DMS153 treated with DMSO at 0.1 percent for 48 hours (cell line): Measurements from ENCODE around the gene TRAK2.

Experiments used
- DNase-seq: peaks from one replicate; lab custom pipeline; 2025; ENCODE audit not compliant: unreplicated experiment; lab: John Stamatoyannopoulos, UW

The TRAK2 gene

GRCh38 chr2:201361078-201361733 lies 90.1 kb downstream of the TRAK2 start:
- DNase-seq, result no peak

GRCh38 chr2:201360256-201360655 lies 91.0 kb downstream of the TRAK2 start:
- no peak for DNase-seq

- DNase-seq, result no peak
Measured at GRCh38 chr2:201358684-201359083, 92.6 kb downstream of the TRAK2 start.

- peak; percentile 0 for DNase-seq
Measured at GRCh38 chr2:201357221-201357620, 94.0 kb downstream of the TRAK2 start, which contains the start of gene FLACC1. TSS of gene FLACC1 (minus strand) at chr2:201357345. CDS start at chr2:201351404, 5,941 bp downstream.

DNA sequence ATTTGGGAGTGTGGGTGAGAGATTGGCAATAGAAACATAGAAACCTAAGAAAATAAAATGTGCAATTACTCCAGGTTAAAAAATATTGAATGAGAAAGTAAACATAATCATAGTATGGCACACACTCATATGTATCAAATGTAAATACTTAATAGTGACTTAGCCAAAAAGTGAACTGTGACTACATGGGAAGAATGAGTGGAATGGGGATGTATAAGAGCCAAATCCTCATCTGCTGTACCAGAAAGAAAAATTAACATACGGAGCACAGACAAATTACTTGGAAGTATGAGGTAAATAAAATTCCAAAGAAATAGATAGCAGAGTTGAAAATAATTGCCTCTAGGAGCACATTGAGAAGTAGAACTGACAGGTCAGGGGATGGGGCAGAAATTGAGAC lies 98.1 kb downstream of the TRAK2 start:
- no peak for DNase-seq

DNA sequence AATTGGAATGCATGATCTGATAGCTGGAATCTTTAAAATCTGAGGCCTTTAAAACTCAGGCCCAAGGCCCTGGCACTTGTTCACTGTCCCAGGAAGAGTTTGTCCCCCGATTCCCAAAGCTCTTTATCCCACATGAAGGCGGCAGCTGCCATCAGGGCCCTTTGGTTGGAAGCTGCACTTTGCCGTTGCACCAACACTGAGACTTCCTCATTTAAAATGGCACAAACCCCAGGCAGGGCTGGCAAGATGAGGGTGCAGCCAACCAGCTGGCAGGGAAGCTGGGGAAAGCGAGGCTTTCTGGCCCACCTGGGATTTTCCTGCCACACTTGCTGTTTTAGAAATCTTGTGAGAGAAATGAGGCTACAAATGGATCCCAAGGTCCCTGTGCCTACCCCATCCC lies 100.4 kb downstream of the TRAK2 start:
- DNase-seq, result no peak

GRCh38 chr2:201349601-201350000 lies 101.7 kb downstream of the TRAK2 start:
- DNase-seq, result no peak

- DNase-seq, result no peak
Measured at GRCh38 chr2:201348758-201349157, 102.5 kb downstream of the TRAK2 start.

- DNase-seq, result no peak
Measured at GRCh38 chr2:201347138-201347537, 104.1 kb downstream of the TRAK2 start.

DNA sequence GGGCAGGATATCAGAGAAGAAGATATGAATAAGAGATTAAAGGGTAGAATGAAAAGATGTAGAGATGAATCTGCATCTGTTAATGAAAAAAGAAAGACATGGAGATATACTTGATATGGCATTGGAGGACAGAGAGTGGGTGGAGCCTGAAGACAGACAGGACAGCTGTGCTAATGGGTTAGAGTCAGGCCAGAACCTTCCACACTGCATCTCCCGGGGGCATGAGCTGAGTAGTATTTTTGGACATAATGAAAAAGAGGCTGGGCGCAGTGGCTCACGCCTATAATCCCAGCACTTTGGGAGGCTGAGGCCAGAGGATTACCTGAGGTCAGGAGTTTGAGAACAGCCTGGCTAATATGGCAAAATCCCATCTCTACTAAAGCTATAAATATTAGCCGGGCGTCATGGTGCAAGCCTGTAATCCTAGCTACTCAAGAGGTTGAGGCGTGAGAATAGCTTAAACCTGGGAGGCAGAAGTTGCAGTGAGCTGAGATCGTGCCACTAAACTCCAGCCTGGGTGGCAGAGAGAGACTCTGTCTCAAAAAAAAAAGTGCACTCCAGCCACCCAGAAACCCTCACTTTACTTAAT lies 105.5 kb downstream of the TRAK2 start:
- no peak for DNase-seq

DNA sequence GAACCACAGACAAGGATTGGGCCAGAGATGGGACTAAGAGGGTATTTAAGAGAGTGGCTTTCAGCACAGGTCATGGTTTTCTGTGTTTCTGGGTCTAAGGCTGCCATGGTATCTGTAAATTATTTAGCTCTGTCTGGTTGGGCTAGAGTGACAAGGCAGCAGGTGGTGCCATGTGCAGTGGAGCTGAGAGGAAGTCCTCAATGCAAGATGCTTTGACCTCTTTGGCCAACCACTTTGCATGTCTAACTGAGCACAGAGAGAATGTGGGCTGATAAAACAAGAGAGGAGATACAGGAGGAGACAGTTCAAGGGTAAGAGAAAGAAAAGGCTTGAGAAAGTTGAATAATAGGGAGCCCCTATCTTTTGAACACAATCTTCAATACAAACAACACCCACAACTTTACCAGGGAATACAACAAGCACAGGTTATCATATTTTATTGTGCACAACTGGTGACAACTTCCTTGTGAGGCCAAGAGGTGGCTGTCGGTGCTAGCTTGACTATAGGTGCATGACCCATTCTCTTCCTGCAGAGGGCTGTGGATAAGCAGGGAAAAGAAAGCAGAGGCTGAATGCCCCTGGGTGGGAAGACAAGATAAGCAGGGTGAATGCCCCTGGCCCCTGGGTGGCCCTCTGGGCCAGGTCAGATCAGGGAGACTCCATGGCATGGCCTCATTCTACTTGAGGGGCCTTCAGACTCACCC lies 106.4 kb downstream of the TRAK2 start:
- no peak for DNase-seq

GRCh38 chr2:201343559-201343958 lies 107.7 kb downstream of the TRAK2 start:
- no peak for DNase-seq

DNA sequence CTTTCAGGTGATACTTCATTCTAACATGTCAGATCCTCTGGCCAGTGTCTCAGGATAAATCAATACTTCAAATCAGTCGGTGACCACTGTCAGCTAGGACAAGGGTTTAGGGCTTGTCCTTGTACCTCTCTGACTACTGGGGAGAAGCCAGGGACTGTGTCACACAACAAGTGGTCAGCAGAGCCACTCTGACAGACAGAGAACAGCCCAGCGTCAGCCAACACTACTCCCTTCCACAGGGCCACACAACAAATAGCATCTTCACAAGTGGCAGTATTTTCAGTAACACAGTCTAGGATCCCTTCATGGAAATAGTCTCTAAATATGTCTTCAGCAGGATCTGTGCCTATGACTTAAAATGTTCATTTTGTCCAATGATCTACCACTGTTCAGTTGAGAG lies 108.3 kb downstream of the TRAK2 start:
- no peak for DNase-seq

- no peak for DNase-seq
Measured at GRCh38 chr2:201329409-201329808, 121.8 kb downstream of the TRAK2 start.

DNA sequence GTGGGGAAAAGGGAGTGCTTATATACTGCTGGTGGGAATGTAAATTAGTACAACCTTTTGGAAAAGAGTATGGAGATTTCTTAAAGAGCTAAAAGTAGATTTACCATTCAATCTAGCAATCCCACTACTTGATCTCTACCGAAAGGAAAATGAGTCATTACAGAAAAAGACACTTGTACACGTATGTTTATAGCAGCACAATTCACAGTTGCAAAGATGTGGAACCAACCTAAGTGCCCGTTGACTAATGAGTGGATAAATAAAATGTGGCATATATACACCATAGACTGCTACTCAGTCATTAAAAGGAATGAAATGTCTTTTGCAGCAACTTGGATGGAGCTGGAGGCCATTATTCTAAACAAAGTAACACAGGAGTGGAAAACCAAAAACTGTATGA lies 123.6 kb downstream of the TRAK2 start:
- DNase-seq, result no peak
